ENCODE measurements around the gene ZNF618. TPM values are rescaled to one million over a fixed set of nuclear protein-coding genes. Genes with fewer than 3 reads are reported as not detected.
"Not testable (repeated sequence)": the region's sequence is repeated elsewhere in the genome, so short reads cannot be mapped to it uniquely, and the experiment has no call there.

Gene ZNF618
- total RNA-seq, 1 donor from 2014 or later: 10.2 TPM

- Histone ChIP-seq H3K27me3 (ENCODE audit: low read depth) (no peaks in the 10 kb centered on the region), H3K27ac (peak overlapping the region; percentile 18), H3K36me3 (no peaks in the 10 kb centered on the region), H3K9me3 (no peaks in the 10 kb centered on the region), H3K4me1 (peaks cover 35% of the 10 kb centered on the region), H3K4me3 (no peak overlapping the region)
- TF ChIP-seq, protein P1, sequence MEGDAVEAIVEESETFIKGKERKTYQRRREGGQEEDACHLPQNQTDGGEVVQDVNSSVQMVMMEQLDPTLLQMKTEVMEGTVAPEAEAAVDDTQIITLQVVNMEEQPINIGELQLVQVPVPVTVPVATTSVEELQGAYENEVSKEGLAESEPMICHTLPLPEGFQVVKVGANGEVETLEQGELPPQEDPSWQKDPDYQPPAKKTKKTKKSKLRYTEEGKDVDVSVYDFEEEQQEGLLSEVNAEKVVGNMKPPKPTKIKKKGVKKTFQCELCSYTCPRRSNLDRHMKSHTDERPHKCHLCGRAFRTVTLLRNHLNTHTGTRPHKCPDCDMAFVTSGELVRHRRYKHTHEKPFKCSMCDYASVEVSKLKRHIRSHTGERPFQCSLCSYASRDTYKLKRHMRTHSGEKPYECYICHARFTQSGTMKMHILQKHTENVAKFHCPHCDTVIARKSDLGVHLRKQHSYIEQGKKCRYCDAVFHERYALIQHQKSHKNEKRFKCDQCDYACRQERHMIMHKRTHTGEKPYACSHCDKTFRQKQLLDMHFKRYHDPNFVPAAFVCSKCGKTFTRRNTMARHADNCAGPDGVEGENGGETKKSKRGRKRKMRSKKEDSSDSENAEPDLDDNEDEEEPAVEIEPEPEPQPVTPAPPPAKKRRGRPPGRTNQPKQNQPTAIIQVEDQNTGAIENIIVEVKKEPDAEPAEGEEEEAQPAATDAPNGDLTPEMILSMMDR (IDR thresholded peaks at IDR 0.05): no peak
- intact Hi-C loops (cut with DNase I): no loop called here
- DNase-seq: no peak
- peak; percentile 76 to 84 for ATAC-seq
Measured at GRCh38 chr9:114080773-114081440, 204.8 kb downstream of the ZNF618 start.

GRCh38 chr9:114081441-114082016, 205.4 kb downstream of the ZNF618 start:
- Histone ChIP-seq H3K27me3 (ENCODE audit: low read depth) (no peaks in the 10 kb centered on the region), H3K9me3 (no peaks in the 10 kb centered on the region), H3K27ac (peak overlapping the region; percentile 29), H3K36me3 (no peaks in the 10 kb centered on the region), H3K4me3 (no peak overlapping the region), H3K4me1 (peaks cover 35% of the 10 kb centered on the region)
- ATAC-seq (peak in 1 of 2 donors; percentile 32), DNase-seq (no peak)
- intact Hi-C loops (cut with DNase I): no loop called here
- TF ChIP-seq, protein P1 (IDR thresholded peaks at IDR 0.05): no peak

DNA sequence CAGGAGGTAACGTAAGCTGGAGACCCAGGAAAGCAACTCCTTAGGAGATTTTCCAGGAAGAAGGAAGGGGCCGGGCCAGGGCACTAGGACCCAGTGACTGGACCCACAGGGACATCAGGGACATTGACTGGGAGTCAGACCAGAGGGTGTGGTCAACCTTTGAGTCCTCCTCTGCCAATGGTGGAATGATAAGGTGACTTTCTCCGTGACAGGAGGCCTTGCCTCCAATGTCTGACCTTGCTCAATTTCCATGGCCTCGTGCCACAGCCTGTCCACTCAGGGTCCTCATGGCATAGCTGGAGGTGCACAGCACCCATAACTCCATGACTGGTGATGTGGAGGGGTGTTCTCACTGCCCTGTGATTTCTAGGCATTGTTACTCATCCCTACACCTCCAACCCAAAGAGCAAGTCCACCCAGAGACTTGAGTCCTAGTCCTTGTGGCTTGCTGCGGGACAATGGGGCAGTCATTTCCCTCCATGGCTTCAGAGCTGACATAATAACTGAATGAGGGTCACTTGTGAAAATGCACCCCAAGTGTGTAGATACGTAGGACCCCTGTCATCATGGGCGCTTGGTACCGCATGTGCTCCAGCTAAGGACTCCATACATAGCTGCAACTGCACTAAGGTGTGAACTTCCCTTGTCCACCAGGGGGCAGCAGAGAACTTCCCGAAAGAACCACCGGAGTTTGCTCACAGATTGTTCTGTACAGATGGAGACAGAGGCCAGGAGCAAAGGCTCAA, 206.1 kb downstream of the ZNF618 start:
- intact Hi-C loops (cut with DNase I): no loop called here

GRCh38 chr9:114082763-114083412, 206.8 kb downstream of the ZNF618 start:
- DNase-seq; intact Hi-C loops (cut with DNase I); ATAC-seq; H3K27me3 ChIP-seq (ENCODE audit: low read depth); H3K4me3 ChIP-seq; H3K27ac ChIP-seq; H3K9me3 ChIP-seq; H3K36me3 ChIP-seq: not testable (repeated sequence)
- H3K4me1 ChIP-seq: peaks cover 33% of the 10 kb centered on the region

More for the DNA sequence above, 206.1 kb downstream of the ZNF618 start:
- DNase-seq (peak; percentile 84), ATAC-seq (peak; percentile 89 to 90)
- Histone ChIP-seq H3K9me3 (no peaks in the 10 kb centered on the region), H3K4me3 (no peak overlapping the region), H3K4me1 (peaks cover 35% of the 10 kb centered on the region), H3K27ac (peak overlapping the region; percentile 29), H3K27me3 (ENCODE audit: low read depth) (no peaks in the 10 kb centered on the region), H3K36me3 (no peaks in the 10 kb centered on the region)
- TF ChIP-seq, protein P1 (IDR thresholded peaks at IDR 0.05): peak; percentile 90

GRCh38 chr9:114083666-114084065, 207.6 kb downstream of the ZNF618 start:
- intact Hi-C loops (cut with DNase I): no loop called here
- DNase-seq (no peak), ATAC-seq (no peak)
- no peak overlapping the region for H3K27ac ChIP-seq
- no peaks in the 10 kb centered on the region for H3K36me3 ChIP-seq
- H3K9me3 ChIP-seq: no peaks in the 10 kb centered on the region
- H3K4me1 ChIP-seq: peaks cover 26% of the 10 kb centered on the region
- no peaks in the 10 kb centered on the region for H3K27me3 ChIP-seq (ENCODE audit: low read depth)
- H3K4me3 ChIP-seq: no peak overlapping the region
- TF ChIP-seq, protein P1 (IDR thresholded peaks at IDR 0.05): no peak

Measured in lower lobe of right lung (tissue), 2 donors.